ENCODE data around the gene PPP1R12A.

GRCh38 chr12:79883216-79883615 is 51.7 kb downstream of the PPP1R12A start:
- TF ChIP-seq CTCF (IDR thresholded peaks at IDR 0.05 in 8 of 11, conservative IDR thresholded peaks at IDR 0.05 in 3 of 11) (no peak), POLR2A (IDR thresholded peaks at IDR 0.05) (no peak)
